Neuronal stem cell (in vitro differentiated cells): Measurements from ENCODE around the gene YPEL3.
A peak's percentile ranks its signal among the peaks of the same experiment; 100 is the strongest.

Source experiments
- DNase-seq: peaks from one replicate; pipeline ENCODE4 v3.0.0-alpha.2; 2013; ENCODE audit warnings: low spot score
- H2AFZ ChIP-seq: one replicate; pipeline ENCODE4 v1.6.1; 2013; ENCODE audit warnings: mild to moderate bottlenecking, low read length, inconsistent platforms
- H2AK5ac ChIP-seq: 2 replicates; pipeline ENCODE4 v1.6.1; 2013; ENCODE audit warnings: low read depth, mild to moderate bottlenecking, inconsistent platforms, low read length, moderate library complexity, mixed read lengths
- H2BK120ac ChIP-seq: 2 replicates; pipeline ENCODE4 v1.6.1; 2013; ENCODE audit warnings: low read depth, mild to moderate bottlenecking, inconsistent platforms, low read length, moderate library complexity, mixed read lengths
- H2BK12ac ChIP-seq: one replicate; pipeline ENCODE4 v1.6.1; 2013; ENCODE audit warnings: low read length, inconsistent platforms
- H2BK15ac ChIP-seq: 2 replicates; pipeline ENCODE4 v1.6.1; 2013; ENCODE audit warnings: mild to moderate bottlenecking, low read length, inconsistent platforms, mixed read lengths
- H2BK5ac ChIP-seq: one replicate; pipeline ENCODE4 v1.6.1; 2013; ENCODE audit warnings: inconsistent platforms, mild to moderate bottlenecking, low read length, moderate library complexity
- H3K14ac ChIP-seq: one replicate; pipeline ENCODE4 v1.6.1; 2013; ENCODE audit warnings: low read length, inconsistent platforms
- H3K18ac ChIP-seq: 2 replicates; pipeline ENCODE4 v1.6.1; 2013; ENCODE audit warnings: low read length, inconsistent platforms
- H3K23ac ChIP-seq: 2 replicates; pipeline ENCODE4 v1.6.1; 2013; ENCODE audit warnings: low read depth, mild to moderate bottlenecking, mixed read lengths, low read length, inconsistent platforms; ENCODE audit not compliant: poor library complexity
- H3K27ac ChIP-seq: replicated peaks from 3 replicates; pipeline ENCODE4 v1.5.1; 2013; ENCODE audit warnings: low read length, inconsistent platforms
- H3K27me3 ChIP-seq, 3 experiments: 2 replicates each; pipeline ENCODE4 v1.6.1; 2013; ENCODE audit warnings: low read length in 3 of 3, mild to moderate bottlenecking in 2 of 3, inconsistent platforms in 1 of 3, low read depth in 1 of 3, mixed read lengths in 1 of 3, moderate library complexity in 1 of 3; ENCODE audit not compliant: control insufficient read depth in 3 of 3, insufficient read depth in 3 of 3
- H3K36me3 ChIP-seq, 2 donors: replicated peaks in 1 of 2; 2 replicates each; pipeline ENCODE4 v1.6.1; 2013; ENCODE audit warnings: low read length in 2 of 2; ENCODE audit not compliant: control insufficient read depth in 2 of 2, insufficient read depth in 2 of 2
- H3K4ac ChIP-seq: 2 replicates; pipeline ENCODE4 v1.6.1; 2013; ENCODE audit warnings: inconsistent platforms, mild to moderate bottlenecking, low read length, moderate library complexity
- H3K4me1 ChIP-seq, 2 donors: 1 replicate in 1 of 2; 2 replicates in 1 of 2; pipeline ENCODE4 v1.6.1; 2013; ENCODE audit warnings: low read length in 2 of 2, low read depth in 1 of 2; ENCODE audit not compliant: control insufficient read depth in 2 of 2, insufficient read depth in 1 of 2
- H3K4me2 ChIP-seq: one replicate; pipeline ENCODE4 v1.6.1; 2013; ENCODE audit warnings: mild to moderate bottlenecking, low read length, inconsistent platforms; ENCODE audit not compliant: insufficient read depth, poor library complexity, severe bottlenecking
- H3K4me3 ChIP-seq, 2 donors: 2 replicates each; pipeline ENCODE4 v1.5.1; 2013; ENCODE audit warnings: low read length in 2 of 2, mild to moderate bottlenecking in 2 of 2, inconsistent platforms in 1 of 2, moderate library complexity in 1 of 2
- H3K79me1 ChIP-seq: one replicate; pipeline ENCODE4 v1.6.1; 2013; ENCODE audit warnings: low read depth, mild to moderate bottlenecking, inconsistent platforms, low read length, moderate library complexity
- H3K9ac ChIP-seq: one replicate; pipeline ENCODE4 v1.6.1; 2013; ENCODE audit warnings: mild to moderate bottlenecking, low read depth, low read length, inconsistent platforms; ENCODE audit not compliant: poor library complexity
- H3K9me3 ChIP-seq, 2 donors: replicated peaks in 1 of 2; 2 replicates each; pipeline versions ENCODE3 to v1.6.1; 2013; ENCODE audit warnings: low read length in 2 of 2, mild to moderate bottlenecking in 2 of 2, inconsistent platforms in 1 of 2, low read depth in 1 of 2, mixed read lengths in 1 of 2, moderate library complexity in 1 of 2; ENCODE audit not compliant: control insufficient read depth in 2 of 2, insufficient read depth in 1 of 2
- H4K8ac ChIP-seq: one replicate; pipeline ENCODE4 v1.6.1; 2013; ENCODE audit warnings: low read depth, mild to moderate bottlenecking, inconsistent platforms, low read length, moderate library complexity
- H4K91ac ChIP-seq: one replicate; pipeline ENCODE4 v1.6.1; 2013; ENCODE audit warnings: low read length, low read depth, mild to moderate bottlenecking, inconsistent platforms; ENCODE audit not compliant: poor library complexity
- WGBS, 2 donors: extraction: QIAGEN DNeasy Blood & Tissue Kit; methylation state at CpG; one replicate each; pipeline ENCODE4 v1.1.7; 2013; ENCODE audit warnings: missing lambda C conversion rate in 2 of 2, mixed read lengths in 1 of 2; ENCODE audit not compliant: insufficient read length in 2 of 2, insufficient replicate concordance in 1 of 2; ENCODE audit errors: extremely low coverage in 2 of 2; 5-methylcytosine and 5-hydroxymethylcytosine counted together

YPEL3 gene

DNA sequence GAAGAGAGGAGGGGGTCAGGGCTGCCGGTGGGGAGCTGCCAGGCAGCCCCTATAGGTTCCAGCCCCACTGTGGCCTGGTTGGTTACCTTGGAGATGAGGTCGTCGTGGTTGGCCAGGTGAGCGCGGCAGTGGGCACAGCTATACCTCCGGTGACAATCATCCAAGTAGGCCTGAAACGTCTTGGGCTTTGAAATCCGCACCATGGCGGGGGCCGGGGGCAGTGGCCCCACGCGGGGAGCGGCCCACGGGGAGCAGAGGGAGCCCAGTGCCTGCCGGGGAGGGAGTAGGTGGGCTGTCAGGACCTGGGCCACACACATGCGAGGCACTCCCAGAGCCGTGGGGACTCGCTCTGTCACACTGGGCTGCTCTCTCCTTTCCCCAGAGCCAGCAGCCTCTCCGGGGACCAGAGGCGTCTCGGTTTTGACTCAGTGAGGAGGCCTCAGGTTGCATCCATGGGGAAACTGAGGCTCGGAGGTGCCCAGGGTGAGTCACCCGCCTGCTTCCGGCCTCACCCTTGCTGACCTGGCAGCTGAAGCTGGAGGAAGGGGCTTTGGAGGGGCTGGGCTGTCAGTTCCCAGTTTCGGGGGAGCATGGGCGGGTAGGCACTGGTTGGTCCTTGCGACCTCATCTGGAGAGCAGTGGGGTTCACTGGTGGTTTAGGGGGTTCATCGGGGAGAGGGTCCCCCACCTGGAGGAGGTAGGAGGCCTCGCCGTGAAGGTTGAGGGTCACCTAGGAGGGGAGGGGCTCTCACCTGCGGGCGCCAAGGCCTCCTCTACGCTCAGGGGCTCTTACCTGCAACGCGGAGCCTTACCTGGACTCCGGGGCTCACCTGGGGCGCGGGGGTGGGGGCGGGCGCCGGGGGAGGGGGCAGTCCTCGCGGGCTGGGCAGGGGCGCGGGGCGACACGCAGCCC is 591 bp downstream of the YPEL3 start:
- Histone ChIP-seq H3K9me3 (peaks cover 11 to 23% of the 10 kb centered on the region in 2 donors), H3K4me1 (peaks cover 20 to 25% of the 10 kb centered on the region in 2 donors), H3K14ac (peak overlapping the region; percentile 90), H3K4me2 (peak overlapping the region; percentile 63), H2BK120ac (peak overlapping the region; percentile 74), H3K36me3 (no peaks in the 10 kb centered on the region), H4K8ac (no peak overlapping the region), H3K4me3 (peak overlapping the region in 1 of 2 donors; percentile 68), H2BK5ac (peak overlapping the region; percentile 82), H3K4ac (peak overlapping the region; percentile 94), H2BK12ac (peak overlapping the region; percentile 88), H3K23ac (peak overlapping the region; percentile 46), H3K27me3 (no peaks in the 10 kb centered on the region), H3K9ac (peak overlapping the region; percentile 45), H4K91ac (peak overlapping the region; percentile 2), H3K27ac (peak overlapping the region; percentile 51), H2BK15ac (peak overlapping the region; percentile 98), H2AK5ac (peak overlapping the region; percentile 97), H3K79me1 (no peaks in the 10 kb centered on the region), H3K18ac (peak overlapping the region; percentile 89), H2AFZ (peak overlapping the region; percentile 4)
- no CpG with 5 or more reads among the region's 47 CpGs for WGBS, 2 donors
- no peak for DNase-seq

DNA sequence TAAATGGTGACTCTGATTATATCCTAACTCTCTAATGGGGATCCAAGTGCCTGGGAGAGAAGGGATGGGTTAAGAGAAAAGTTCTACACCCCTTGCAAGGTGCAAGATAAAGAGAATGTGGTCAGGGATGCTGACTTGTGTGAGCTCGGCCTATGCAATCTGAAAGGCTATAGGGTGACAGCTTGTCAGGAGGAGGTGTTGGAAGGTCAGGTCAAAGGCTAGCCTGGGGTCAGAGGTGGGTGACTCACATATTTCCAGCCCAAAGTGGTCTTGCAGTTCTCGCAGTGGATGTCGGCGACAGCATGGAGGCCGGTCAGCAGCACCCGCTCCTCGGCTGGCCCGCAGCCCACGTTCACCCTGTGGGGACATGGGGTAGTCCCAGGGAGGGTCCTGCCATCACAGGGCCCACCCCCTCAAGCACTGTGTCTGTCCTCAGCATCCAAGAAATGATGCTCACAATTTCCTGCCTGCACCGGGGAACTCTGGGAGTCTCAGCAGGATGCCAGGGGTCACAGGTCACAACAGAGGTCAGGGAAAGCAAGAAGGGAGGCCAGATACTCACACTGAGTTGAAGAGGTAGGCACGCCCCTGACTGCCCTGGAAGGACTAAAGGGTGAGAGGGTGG is 1.4 kb downstream of the YPEL3 start:
- H3K14ac ChIP-seq: peak overlapping the region; percentile 87
- no peak overlapping the region for H3K4me2 ChIP-seq
- H2AK5ac ChIP-seq: peak overlapping the region; percentile 97
- no peak overlapping the region for H3K4me3 ChIP-seq
- H4K91ac ChIP-seq: peak overlapping the region; percentile 2
- H3K4me1 ChIP-seq: peaks cover 20 to 26% of the 10 kb centered on the region in 2 donors
- no peak overlapping the region for H4K8ac ChIP-seq
- WGBS, 2 donors: no CpG with 5 or more reads among the region's 11 CpGs
- H3K9me3 ChIP-seq: peaks cover 11 to 23% of the 10 kb centered on the region in 2 donors
- no peak overlapping the region for H3K18ac ChIP-seq
- H2BK5ac ChIP-seq: peak overlapping the region; percentile 82
- peak overlapping the region; percentile 74 for H2BK120ac ChIP-seq
- no peaks in the 10 kb centered on the region for H3K36me3 ChIP-seq
- peak; percentile 50 for DNase-seq
- H3K27me3 ChIP-seq: no peaks in the 10 kb centered on the region
- no peak overlapping the region for H3K4ac ChIP-seq
- peak overlapping the region; percentile 38 for H3K27ac ChIP-seq
- no peak overlapping the region for H2BK12ac ChIP-seq
- H2AFZ ChIP-seq: peak overlapping the region; percentile 4
- H2BK15ac ChIP-seq: no peak overlapping the region
- H3K9ac ChIP-seq: peak overlapping the region; percentile 45
- no peaks in the 10 kb centered on the region for H3K79me1 ChIP-seq
- H3K23ac ChIP-seq: peak overlapping the region; percentile 8

DNA sequence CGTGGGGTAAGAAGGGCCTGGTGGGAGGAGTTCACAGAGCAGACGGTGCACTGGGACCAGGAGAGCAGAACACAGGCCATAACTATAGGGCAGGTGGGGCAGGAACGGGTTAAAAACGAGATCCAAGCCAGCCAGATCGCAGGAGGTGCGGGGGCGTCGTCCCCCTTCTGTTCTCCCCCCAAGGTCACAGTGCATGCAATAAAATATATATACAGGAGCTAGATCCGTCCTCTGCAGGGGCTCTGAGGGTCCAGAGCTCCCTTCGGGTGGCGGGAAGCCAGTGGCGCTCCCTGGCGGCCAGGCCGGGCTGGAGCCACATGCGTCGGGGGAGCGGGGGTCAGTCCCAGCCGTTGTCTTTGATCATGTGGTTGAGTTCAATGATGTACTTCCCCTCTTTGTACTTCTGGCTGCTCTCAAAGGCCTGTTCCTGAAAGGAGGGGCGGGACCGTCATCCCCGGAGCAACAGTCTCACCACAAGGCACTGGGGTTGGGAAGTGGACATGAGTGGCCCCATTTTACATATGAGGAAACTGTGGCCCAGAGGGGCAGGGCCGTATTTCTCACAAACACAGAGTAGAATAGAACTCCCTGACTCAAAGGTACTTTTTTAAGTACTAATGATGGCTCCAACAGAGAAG is 3.5 kb downstream of the YPEL3 start:
- Histone ChIP-seq H3K27ac (no peak overlapping the region), H3K9ac (no peak overlapping the region), H3K4ac (no peak overlapping the region), H2BK15ac (no peak overlapping the region), H2AK5ac (peak overlapping the region; percentile 49), H3K79me1 (no peaks in the 10 kb centered on the region), H4K8ac (no peak overlapping the region), H3K4me1 (peaks cover 20 to 26% of the 10 kb centered on the region in 2 donors), H4K91ac (no peak overlapping the region), H2BK120ac (peak overlapping the region; percentile 64), H3K36me3 (no peaks in the 10 kb centered on the region), H2BK5ac (peak overlapping the region; percentile 2), H2AFZ (peak overlapping the region; percentile 88), H2BK12ac (no peak overlapping the region), H3K9me3 (peaks cover 10 to 12% of the 10 kb centered on the region in 2 donors), H3K14ac (no peak overlapping the region), H3K27me3 (no peaks in the 10 kb centered on the region), H3K18ac (peak overlapping the region; percentile 92), H3K4me2 (peak overlapping the region; percentile 89), H3K4me3 (peak overlapping the region; percentile 48 to 76), H3K23ac (peak overlapping the region; percentile 92)
- peak; percentile 51 for DNase-seq
- no CpG with 5 or more reads among the region's 22 CpGs for WGBS, 2 donors
